Peyer's patch (tissue), 4 donors: ENCODE measurements around the gene OTX2.

Experiments
- CTCF ChIP-seq, 6 experiments: fragments of 450-650 bp in 4 of 6; fragments of 200-600 bp in 2 of 6; sonication (generic) in 1 of 6; IDR thresholded peaks; one replicate each; pipeline ENCODE4 v1.5.1; 2017 to 2019; ENCODE audit warnings: antibody characterized with exemption in 6 of 6, mild to moderate bottlenecking in 3 of 6, moderate library complexity in 1 of 6
- POLR2A ChIP-seq, 2 donors: fragments of 450-650 bp; IDR thresholded peaks; one replicate each; pipeline ENCODE4 v1.5.1; 2017; ENCODE audit warnings: antibody characterized with exemption in 2 of 2, mild to moderate bottlenecking in 2 of 2, moderate library complexity in 2 of 2

DNA sequence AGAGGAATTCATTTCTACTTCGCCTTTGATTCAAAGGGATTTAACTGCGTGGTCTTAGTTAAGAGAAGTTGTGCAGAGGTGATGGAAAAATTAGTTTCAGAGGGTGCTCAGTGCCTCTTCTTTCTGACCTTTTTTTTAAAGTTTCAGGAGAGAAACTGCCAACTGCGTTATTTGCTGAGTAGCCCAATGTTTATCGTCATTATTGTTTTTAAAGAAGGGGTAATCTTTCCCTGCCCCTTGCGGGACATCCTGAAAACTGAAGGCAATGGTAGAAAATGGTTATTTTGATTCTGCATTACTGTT is 11.0 kb downstream of the OTX2 start:
- no peak for TF ChIP-seq CTCF (IDR thresholded peaks at IDR 0.05)
- no peak for TF ChIP-seq POLR2A (IDR thresholded peaks at IDR 0.05)
